Endothelial cell (in vitro differentiated cells): Measurements from ENCODE around the gene HLA-DOA. TPM values are rescaled to one million over a fixed set of nuclear protein-coding genes. Genes with fewer than 3 reads are reported as not detected.

Source experiments
- DNase-seq: peaks from one replicate; pipeline ENCODE4 v3.0.0; 2021; ENCODE audit warnings: low spot score
- H3K27ac Mint-ChIP-seq: one replicate; pipeline ENCODE4 v1.8.0; 2021; ENCODE audit warnings: mixed read lengths, inconsistent platforms; ENCODE audit not compliant: unreplicated experiment
- H3K27me3 Mint-ChIP-seq: one replicate; pipeline ENCODE4 v1.8.0; 2021; ENCODE audit warnings: mild to moderate bottlenecking, moderate library complexity, mixed read lengths, inconsistent platforms; ENCODE audit not compliant: unreplicated experiment
- H3K36me3 Mint-ChIP-seq: one replicate; pipeline ENCODE4 v1.8.0; 2021; ENCODE audit warnings: mild to moderate bottlenecking, low read depth, mixed read lengths, inconsistent platforms; ENCODE audit not compliant: unreplicated experiment
- H3K4me1 Mint-ChIP-seq: one replicate; pipeline ENCODE4 v1.8.0; 2021; ENCODE audit warnings: mild to moderate bottlenecking, mixed read lengths, inconsistent platforms; ENCODE audit not compliant: unreplicated experiment
- H3K4me3 Mint-ChIP-seq: one replicate; pipeline ENCODE4 v1.8.0; 2021; ENCODE audit warnings: mild to moderate bottlenecking, mixed read lengths, inconsistent platforms; ENCODE audit not compliant: unreplicated experiment
- H3K9me3 Mint-ChIP-seq: one replicate; pipeline ENCODE4 v1.8.0; 2021; ENCODE audit warnings: mixed read lengths, inconsistent platforms; ENCODE audit not compliant: unreplicated experiment
- CTCF ChIP-seq: fragments of 200-600 bp; sonication (generic); IDR thresholded peaks from one replicate; pipeline ENCODE4 v1.5.0; 2021; ENCODE audit warnings: antibody characterized with exemption; ENCODE audit not compliant: unreplicated experiment
- total RNA-seq: library from RNA; stranded (reverse); fragmentation: NEBNext Ultra II Directional; extraction: Animal tissue kit (Norgen Biotek cat#: 25700); gene quantifications from one replicate; pipeline ENCODE4 v1.2.1, GENCODE V29; 2021; ENCODE audit not compliant: unreplicated experiment

Gene HLA-DOA
- total RNA-seq, 1 donor from 2014 or later: 7.3 TPM

GRCh38 chr6:33007831-33008400 is 1.5 kb downstream of the HLA-DOA start:
- no peak overlapping the region for H3K27ac Mint-ChIP-seq
- H3K27me3 Mint-ChIP-seq: peaks cover 2% of the 10 kb centered on the region
- peaks cover 14% of the 10 kb centered on the region for H3K4me1 Mint-ChIP-seq
- no peak for DNase-seq
- H3K9me3 Mint-ChIP-seq: no peaks in the 10 kb centered on the region
- H3K36me3 Mint-ChIP-seq: no peaks in the 10 kb centered on the region
- no peak overlapping the region for H3K4me3 Mint-ChIP-seq
- TF ChIP-seq CTCF: no peak

GRCh38 chr6:33004940-33005339 is 4.5 kb downstream of the HLA-DOA start:
- no peak overlapping the region for H3K27ac Mint-ChIP-seq
- no peak for DNase-seq
- peaks cover 17% of the 10 kb centered on the region for H3K4me1 Mint-ChIP-seq
- no peaks in the 10 kb centered on the region for H3K27me3 Mint-ChIP-seq
- no peak overlapping the region for H3K4me3 Mint-ChIP-seq
- no peaks in the 10 kb centered on the region for H3K36me3 Mint-ChIP-seq
- no peaks in the 10 kb centered on the region for H3K9me3 Mint-ChIP-seq
- TF ChIP-seq CTCF: no peak

GRCh38 chr6:33001685-33002084 is 7.7 kb downstream of the HLA-DOA start:
- no peak for TF ChIP-seq CTCF
- Mint-ChIP-seq H3K27ac (no peak overlapping the region), H3K27me3 (no peaks in the 10 kb centered on the region), H3K36me3 (no peaks in the 10 kb centered on the region), H3K4me1 (peaks cover 3% of the 10 kb centered on the region), H3K9me3 (no peaks in the 10 kb centered on the region), H3K4me3 (no peak overlapping the region)
- DNase-seq: no peak

- Mint-ChIP-seq H3K27ac (no peak overlapping the region), H3K4me3 (no peak overlapping the region), H3K27me3 (no peaks in the 10 kb centered on the region), H3K9me3 (no peaks in the 10 kb centered on the region), H3K36me3 (no peaks in the 10 kb centered on the region), H3K4me1 (peaks cover 5% of the 10 kb centered on the region)
- no peak for TF ChIP-seq CTCF
- peak; percentile 38 for DNase-seq
These were observed 9.3 kb downstream of the HLA-DOA start for GRCh38 chr6:33000055-33000454.

- peaks cover 17% of the 10 kb centered on the region for H3K4me1 Mint-ChIP-seq
- TF ChIP-seq CTCF: no peak
- H3K36me3 Mint-ChIP-seq: no peaks in the 10 kb centered on the region
- H3K27me3 Mint-ChIP-seq: no peaks in the 10 kb centered on the region
- H3K4me3 Mint-ChIP-seq: no peak overlapping the region
- DNase-seq: no peak
- no peaks in the 10 kb centered on the region for H3K9me3 Mint-ChIP-seq
- no peak overlapping the region for H3K27ac Mint-ChIP-seq
These were observed 13.9 kb downstream of the HLA-DOA start for GRCh38 chr6:32995448-32995847.
